NCI-H2107 treated with DMSO at 0.1 percent for 48 hours (cell line): ENCODE measurements around the gene DZIP3.
"Not testable (repeated sequence)": the region's sequence is repeated elsewhere in the genome, so short reads cannot be mapped to it uniquely, and the experiment has no call there.

Experiments
- DNase-seq: peaks from one replicate; lab custom pipeline; 2025; ENCODE audit not compliant: unreplicated experiment; lab: John Stamatoyannopoulos, UW

The DZIP3 gene

DNA sequence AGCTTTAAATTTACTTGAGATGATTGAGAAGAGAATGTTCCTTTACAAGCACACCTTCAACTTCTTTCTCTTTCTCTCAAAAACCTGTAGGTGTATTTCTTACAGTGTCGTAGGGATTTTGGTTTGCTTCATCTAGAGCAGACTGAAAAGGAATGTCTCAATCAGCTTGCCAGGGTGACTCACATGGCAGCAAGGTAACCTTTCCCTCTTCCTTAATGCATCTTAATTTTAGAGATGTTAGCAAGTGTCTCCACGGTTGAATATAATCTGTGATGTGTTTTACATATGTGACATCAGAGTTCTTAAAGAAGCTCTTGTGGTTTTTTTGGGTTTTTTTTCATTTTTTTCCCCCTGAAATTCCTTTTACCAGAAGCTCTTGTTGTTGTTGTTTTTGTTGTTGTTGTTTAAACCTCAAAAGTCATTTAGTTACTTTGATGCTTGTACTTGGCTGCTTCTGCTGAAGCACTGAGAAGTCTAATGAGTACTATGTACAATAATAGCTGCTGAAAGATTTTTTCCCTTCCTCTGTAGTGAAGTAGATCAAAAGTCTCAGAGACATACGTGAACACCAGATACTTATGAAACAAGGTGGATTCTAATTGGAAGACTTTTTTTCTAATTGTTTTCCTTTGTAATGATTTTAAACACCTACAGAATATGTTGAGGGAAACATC is 84.6 kb downstream of the DZIP3 start:
- DNase-seq = no peak

DNA sequence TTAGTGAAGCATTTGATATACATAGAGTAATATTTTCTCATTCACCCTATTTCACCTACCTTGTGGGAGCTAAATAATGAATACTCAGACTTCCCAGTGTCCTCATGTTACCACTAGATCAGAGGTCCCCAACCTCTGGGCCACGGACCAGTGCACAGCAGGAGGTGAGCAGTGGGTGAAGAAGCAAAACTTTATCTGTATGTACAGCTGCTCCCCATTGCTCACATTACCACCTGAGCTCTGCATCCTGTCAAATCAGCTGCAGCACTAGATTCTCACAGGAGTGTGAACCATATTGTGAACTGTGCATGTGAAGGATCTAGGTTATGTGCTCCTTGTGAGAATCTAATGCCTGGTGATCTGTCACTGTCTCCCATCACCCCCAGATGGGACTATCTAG is 88.3 kb downstream of the DZIP3 start:
- DNase-seq = no peak

DNA sequence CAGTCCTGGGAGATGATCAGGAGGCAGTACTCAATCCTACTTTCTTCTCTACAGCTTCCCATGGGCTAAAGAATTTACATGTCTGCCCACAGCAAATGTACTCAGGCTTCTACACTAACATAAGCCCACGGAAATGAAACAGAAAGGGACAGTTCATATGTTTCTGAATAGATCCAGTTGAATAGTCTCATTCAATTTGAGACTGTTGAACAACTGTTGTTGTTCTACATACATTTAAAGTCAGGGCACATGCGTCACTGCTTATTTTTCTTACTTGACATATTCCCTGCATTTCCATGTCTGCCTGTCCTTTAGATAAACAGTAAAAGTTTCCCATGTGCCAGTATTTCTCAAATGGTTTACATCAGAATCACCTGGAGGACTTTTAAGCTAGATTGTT is 102.8 kb downstream of the DZIP3 start:
- DNase-seq = not testable (repeated sequence)

DNA sequence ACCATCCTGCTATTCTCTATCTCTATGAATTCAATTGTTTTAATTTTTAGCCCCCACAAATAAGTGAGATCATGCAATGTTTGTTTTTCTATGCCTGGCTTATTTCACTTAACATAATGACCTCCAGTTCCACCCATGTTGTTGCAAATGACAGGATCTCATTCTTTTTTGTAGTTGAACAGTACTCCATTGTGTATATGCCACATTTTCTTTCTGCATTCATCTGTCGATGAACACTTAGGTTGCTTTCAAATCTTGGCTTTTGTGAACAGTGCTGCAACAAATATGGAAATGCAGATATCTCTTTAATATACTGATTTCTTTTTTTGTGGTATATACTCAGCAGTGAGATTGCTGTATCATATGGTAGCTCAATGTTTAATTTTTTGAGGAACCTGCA is 108.9 kb downstream of the DZIP3 start:
- no peak for DNase-seq

DNA sequence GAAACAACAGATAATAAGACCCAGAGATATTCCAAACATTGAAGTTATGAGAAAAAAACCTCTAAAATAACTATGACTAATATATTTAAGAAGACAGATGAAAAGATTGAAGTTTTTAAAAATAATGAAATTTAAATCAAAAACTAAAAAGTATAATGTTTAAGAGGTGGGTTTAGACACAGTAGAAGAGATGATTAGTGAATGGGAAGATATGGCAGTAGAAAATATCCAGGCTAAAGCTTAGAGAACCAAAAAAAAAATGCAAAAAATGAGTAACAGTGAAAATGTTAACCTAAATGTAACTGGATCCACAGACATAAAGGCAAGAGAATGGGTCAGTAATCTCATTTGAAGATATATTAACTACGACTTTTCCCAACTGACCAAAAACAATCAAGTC is 115.5 kb downstream of the DZIP3 start:
- DNase-seq = no peak

DNA sequence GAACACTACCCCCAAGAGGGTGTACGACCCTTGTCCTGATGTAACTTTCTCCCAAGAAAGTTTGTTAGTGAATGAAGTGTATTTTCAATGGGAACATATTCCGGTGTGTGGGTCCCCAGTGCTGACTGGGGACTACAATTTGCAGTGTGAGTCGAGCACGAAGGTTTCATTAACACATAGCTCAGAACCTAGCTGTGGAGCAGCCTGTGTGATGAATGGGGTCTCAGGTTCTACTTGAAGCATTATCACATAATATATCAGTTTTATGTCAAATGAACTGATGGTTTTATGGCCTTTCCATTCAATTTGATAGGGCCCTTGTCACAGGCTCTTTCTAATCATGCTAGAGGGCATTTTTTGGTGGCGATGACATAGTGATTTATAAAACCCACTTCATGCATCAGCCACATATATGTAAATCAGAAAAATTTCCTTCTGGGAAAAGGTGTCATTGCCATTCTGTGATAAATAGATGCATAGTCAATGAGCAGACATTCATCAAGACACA is 123.5 kb downstream of the DZIP3 start:
- no peak for DNase-seq

DNA sequence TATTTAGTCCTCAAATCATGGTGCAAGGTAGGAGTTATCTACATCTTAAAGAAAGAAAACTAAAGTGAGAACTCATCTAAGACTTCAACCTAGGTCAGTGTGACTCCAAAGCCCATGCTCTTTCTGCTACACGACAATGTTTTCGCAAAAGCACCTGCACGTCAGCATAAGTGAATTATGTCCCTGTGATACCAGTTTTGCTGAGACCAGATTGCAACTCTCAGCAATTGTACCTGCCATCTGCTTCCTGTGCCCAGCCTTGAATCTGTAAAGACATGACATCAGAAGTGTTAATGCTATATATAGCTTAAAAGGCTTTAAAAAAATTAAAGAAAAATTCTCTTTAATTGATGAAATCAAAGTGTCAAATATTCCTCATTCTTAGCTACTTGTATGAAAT is 124.3 kb downstream of the DZIP3 start:
- DNase-seq = no peak

DNA sequence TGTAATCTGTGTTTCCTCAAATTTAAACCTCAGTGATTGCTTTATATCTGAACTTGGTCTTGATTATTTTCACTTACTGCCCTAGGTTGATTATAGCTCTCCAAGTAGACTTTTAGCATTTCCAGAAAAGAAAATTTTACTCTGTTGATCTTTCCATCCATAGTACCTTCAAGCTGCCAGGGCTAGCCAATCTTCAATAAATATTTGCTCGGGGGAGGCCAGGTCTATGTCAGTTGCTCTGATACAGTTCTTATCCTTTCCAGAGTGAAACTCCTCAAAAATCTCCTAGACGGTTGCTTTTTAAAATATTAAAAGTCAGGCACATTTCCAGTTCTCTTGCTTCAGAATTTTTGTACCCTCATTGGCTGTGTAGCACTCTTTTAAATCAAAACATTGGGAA is 128.9 kb downstream of the DZIP3 start:
- DNase-seq = no peak

DNA sequence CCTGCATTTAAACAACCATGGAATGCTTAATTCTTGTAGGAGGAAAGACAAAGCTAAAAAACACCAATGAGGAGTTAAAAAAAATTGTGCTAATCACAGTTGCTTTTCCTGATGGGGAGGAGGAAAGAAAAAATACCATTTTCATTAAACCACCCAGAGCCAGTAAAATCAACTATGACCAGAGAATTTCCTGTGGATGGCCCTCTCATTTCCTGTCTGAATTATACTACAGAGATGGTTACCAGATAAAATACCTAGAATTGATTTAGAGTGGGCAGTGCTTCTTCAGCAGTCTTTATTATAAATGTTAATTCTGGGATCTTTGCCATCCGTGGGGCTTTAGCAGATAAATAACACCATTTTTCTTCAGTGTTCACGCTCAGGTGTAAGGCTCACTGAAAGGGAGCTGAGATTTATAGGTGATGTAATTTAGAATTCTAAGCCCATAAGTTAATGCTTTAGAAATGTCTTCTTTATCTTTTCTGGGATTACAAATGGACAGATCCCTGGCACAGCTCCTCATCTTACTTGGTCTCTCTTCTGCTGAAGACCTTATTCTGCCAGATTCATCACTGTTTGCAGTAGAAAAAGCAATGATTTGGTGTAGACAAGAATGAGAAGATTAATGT is 129.8 kb downstream of the DZIP3 start:
- DNase-seq = no peak

DNA sequence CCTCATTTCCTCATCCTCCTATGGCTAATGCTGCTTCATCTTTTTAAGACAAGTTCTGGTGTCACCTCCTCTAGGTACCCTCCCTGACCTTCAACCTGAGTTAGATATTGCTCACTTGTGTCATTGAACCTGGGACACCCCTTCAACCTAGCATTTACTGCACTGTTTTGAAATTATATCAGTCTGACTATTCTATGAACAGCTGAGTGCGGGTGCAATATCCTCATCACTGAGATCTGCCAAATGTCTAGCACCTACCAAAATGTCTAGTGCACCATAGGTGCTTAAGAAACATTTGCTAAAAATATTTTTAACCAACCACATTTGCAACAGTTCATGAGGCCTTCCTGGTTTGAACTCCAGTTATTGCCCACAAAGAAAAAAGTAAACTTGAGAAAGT is 133.2 kb downstream of the DZIP3 start:
- DNase-seq = no peak

DNA sequence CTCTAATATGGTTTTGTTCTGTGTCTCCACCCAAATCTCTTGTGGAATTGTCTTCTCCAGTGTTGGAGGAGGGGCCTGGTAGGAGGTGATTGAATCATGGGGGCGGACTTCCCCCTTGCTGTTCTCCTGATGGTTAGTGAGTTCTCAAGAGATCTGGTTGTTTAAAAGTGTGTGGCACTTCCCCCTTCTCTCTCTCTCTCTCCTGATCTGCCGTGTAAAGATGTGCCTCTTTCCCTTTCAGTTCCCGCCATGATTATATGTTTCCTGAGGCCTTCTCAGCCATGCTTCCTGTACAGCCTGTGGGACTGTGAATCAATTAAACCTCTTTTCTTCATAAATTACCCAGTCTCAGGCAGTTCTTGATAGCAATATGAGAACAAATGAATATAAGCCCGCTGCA is 134.6 kb downstream of the DZIP3 start:
- DNase-seq = no peak

DNA sequence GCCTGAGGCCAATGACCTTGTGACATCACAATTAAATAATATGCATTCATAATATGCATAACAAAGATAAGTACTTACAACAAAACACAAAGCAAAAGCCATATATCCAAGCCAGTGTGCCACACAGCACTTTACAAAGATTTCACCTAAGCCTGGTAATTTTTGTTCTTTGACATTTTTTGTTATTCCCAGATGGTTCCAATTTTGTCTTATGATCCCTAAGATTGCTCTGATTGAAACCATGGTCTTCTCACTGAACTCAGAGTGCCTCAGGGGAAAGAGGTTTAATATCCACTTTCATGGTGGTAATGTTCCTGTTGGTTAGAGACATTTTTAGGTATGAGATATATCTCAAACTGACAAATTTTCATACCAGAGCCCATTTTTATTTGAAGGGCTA is 138.6 kb downstream of the DZIP3 start:
- no peak for DNase-seq

DNA sequence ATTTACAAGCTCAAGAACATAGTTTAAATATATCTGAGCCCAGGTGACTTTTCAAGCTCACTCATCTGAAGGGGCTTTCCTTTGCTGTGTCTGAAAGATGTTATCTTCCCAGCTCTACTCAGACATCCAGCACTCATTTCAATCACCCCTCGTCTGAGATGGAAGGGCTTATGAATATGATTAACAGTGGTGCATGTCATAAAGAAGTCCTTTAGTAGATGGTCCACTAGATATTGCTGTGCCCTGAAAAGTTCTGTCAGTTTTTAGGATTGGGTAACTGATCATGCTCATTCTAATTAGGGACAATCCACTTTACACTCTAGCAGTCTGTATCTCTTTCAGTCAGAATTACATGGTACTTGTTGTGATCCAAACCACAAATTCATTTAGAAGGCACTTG is 139.4 kb downstream of the DZIP3 start:
- no peak for DNase-seq

DNA sequence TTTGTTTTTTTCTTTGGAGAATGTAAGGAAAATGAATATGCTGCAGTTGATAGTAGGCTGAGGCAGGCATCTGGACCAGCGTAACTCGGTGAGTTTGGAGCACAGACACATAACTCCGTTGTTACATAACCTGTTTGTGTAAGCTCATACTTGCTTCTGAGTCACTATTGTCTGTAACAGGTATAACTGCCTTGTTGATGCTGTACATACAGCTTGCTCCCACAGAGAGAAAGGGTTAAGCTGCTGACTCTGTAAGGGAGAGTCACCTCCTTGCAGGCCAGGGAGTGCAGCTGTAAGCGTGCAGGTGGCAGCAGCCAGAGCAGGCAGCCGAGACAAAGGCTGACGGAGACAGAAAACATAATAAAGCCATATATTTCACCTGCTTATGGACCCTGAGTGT is 147.3 kb downstream of the DZIP3 start:
- DNase-seq = no peak

DNA sequence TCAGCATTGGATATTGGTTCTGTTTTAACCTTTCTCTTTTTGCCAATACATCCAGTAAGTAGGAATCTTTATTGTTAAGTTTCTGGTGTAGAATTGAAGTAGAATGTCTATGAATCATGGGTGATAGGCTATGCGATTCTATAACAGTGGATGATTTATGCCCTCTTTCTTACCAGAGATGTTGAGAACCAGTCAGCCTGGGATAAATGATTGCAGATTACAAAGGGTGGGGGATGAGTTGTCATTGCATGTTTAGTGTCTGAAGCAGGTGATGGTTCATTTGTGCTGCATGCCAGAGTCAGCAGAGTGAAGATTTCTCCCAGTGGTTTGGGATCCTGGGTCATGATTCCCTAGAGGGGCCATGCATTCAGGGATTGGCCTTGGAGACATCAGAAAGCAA is 153.4 kb downstream of the DZIP3 start:
- DNase-seq = no peak
